ENCODE data around the gene NRG3. TPM values are rescaled to one million over a fixed set of nuclear protein-coding genes. Genes with fewer than 3 reads are reported as not detected.
A peak's percentile ranks its signal among the peaks of the same experiment; 100 is the strongest.

Gene NRG3
- 1 to 10 TPM in 3 of 6 donors, under 1 TPM in 2, not detected in 1; 0.44 to 2.7 (median 1.5) TPM for total RNA-seq

DNA sequence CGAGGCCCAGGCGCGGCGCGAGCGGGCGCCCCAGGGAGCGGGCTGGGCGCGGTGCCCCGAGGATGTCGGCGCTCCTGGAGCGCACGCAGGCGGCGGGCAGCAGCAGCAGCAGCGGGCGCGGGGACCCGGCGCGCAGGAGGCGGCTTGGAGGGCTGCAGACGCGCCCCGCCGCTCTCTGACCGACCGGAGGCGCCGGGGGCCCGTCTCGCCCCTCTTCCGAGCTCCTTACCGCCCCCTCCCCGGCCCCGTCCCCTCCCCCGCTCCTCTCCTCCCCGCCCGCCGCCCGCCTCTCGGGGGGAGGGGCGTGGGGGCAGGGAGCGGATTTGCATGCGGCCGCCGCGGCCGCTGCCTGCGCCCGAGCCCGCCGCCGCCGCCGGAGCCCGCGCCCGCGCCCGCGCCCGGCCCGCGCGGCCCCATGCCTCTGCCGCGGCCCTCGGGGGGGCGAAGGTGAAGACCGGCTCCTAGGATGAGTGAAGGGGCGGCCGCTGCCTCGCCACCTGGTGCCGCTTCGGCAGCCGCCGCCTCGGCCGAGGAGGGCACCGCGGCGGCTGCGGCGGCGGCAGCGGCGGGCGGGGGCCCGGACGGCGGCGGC lies at the start of gene NRG3:
Gene NRG3, plus strand, starts transcription at position 320 of the 592 bp plus-strand sequence.
- Histone ChIP-seq H3K36me3 (no peaks in the 10 kb centered on the region), H3K27ac (peak within 1 kb of the TSS in 1 of 4 donors; percentile 20), H3K27me3 (peaks cover 0 to 16% (median 7%) of the 10 kb centered on the region in 4 donors), H3K4me1 (peaks cover 0 to 28% (median 17%) of the 10 kb centered on the region in 4 donors), H3K4me3 (peak within 1 kb of the TSS; percentile 33 to 65 (median 55)), H3K9me3 (no peaks in the 10 kb centered on the region)
- ATAC-seq (ENCODE audit: low FRiP score in 2 of 2) (peak in 1 of 2 donors; percentile 33), DNase-seq (no peak)
- 2% methylated on average over 12 of the region's 95 CpGs; no CpG with 5 or more reads in 1 of the 2 donors for WGBS, 2 donors
- TF ChIP-seq POLR2AphosphoS5 (IDR thresholded peaks at IDR 0.05) (no peak), POLR2A (IDR thresholded peaks at IDR 0.05) (no peak), EP300 (IDR thresholded peaks at IDR 0.05) (no peak)
- TF ChIP-seq, protein P1, sequence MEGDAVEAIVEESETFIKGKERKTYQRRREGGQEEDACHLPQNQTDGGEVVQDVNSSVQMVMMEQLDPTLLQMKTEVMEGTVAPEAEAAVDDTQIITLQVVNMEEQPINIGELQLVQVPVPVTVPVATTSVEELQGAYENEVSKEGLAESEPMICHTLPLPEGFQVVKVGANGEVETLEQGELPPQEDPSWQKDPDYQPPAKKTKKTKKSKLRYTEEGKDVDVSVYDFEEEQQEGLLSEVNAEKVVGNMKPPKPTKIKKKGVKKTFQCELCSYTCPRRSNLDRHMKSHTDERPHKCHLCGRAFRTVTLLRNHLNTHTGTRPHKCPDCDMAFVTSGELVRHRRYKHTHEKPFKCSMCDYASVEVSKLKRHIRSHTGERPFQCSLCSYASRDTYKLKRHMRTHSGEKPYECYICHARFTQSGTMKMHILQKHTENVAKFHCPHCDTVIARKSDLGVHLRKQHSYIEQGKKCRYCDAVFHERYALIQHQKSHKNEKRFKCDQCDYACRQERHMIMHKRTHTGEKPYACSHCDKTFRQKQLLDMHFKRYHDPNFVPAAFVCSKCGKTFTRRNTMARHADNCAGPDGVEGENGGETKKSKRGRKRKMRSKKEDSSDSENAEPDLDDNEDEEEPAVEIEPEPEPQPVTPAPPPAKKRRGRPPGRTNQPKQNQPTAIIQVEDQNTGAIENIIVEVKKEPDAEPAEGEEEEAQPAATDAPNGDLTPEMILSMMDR (IDR thresholded peaks at IDR 0.05): no peak

- 76 to 77% methylated on average over 4 of the region's 4 CpGs for WGBS, 2 donors
Measured at GRCh38 chr10:81828251-81828650, 46.7 kb upstream of the NRG3 start.

DNA sequence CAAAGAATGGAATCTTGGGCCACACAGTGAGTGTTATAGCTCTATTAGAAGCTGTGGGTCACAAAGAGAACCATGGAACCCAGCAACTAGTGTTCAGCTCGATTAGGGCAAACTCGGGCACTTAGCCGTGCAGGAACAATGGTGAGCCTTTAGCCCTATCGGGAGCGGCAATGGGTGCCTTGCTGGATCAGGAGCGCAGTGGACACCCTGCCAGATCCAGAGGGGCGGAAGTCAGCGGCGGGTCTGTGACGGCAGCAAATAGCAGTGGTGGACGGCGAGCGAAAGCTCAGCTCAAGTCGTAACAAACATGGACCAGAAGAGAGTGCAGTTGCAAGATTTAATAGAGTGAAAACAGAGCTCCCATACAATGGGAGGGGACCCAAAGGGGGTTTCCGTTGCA lies 43.9 kb upstream of the NRG3 start:
- H3K27me3 ChIP-seq: no peaks in the 10 kb centered on the region
- H3K27ac ChIP-seq: no peak overlapping the region
- 87 to 94% methylated on average over 15 of the region's 15 CpGs for WGBS, 2 donors
- no peak overlapping the region for H3K4me3 ChIP-seq
- ATAC-seq (ENCODE audit: low FRiP score in 2 of 2): no peak
- DNase-seq: peak in 1 of 2 donors; percentile 34
- no peaks in the 10 kb centered on the region for H3K4me1 ChIP-seq
- no peaks in the 10 kb centered on the region for H3K36me3 ChIP-seq
- no peak for TF ChIP-seq POLR2A (IDR thresholded peaks at IDR 0.05)
- H3K9me3 ChIP-seq: no peaks in the 10 kb centered on the region

More at GRCh38 chr10:81828251-81828650, 46.7 kb upstream of the NRG3 start:
- ATAC-seq (ENCODE audit: low FRiP score in 2 of 2) (no peak), DNase-seq (no peak)
- H3K4me1 ChIP-seq: no peaks in the 10 kb centered on the region
- H3K9me3 ChIP-seq: no peaks in the 10 kb centered on the region
- H3K27me3 ChIP-seq: no peaks in the 10 kb centered on the region
- no peak overlapping the region for H3K4me3 ChIP-seq
- H3K27ac ChIP-seq: no peak overlapping the region
- TF ChIP-seq POLR2A (IDR thresholded peaks at IDR 0.05) (no peak), EP300 (IDR thresholded peaks at IDR 0.05) (no peak), POLR2AphosphoS5 (IDR thresholded peaks at IDR 0.05) (no peak)
- TF ChIP-seq, protein P1 (IDR thresholded peaks at IDR 0.05): no peak
- no peaks in the 10 kb centered on the region for H3K36me3 ChIP-seq

- H3K9me3 ChIP-seq: no peaks in the 10 kb centered on the region
- TF ChIP-seq EP300 (IDR thresholded peaks at IDR 0.05) (no peak), POLR2A (IDR thresholded peaks at IDR 0.05) (no peak), POLR2AphosphoS5 (IDR thresholded peaks at IDR 0.05) (no peak)
- TF ChIP-seq, protein P1 (IDR thresholded peaks at IDR 0.05): no peak
- H3K36me3 ChIP-seq: no peaks in the 10 kb centered on the region
- H3K27ac ChIP-seq: no peak overlapping the region
- no peak for ATAC-seq (ENCODE audit: low FRiP score in 2 of 2)
- H3K4me1 ChIP-seq: no peaks in the 10 kb centered on the region
- H3K4me3 ChIP-seq: no peak overlapping the region
- no peak for DNase-seq
- H3K27me3 ChIP-seq: no peaks in the 10 kb centered on the region
Measured at GRCh38 chr10:81838950-81839349, 36.0 kb upstream of the NRG3 start.

GRCh38 chr10:81843042-81843441 lies 32.0 kb upstream of the NRG3 start:
- no peak for TF ChIP-seq POLR2A (IDR thresholded peaks at IDR 0.05)
- TF ChIP-seq EP300 (IDR thresholded peaks at IDR 0.05): no peak
- TF ChIP-seq, protein P1 (IDR thresholded peaks at IDR 0.05): no peak
- no peak for TF ChIP-seq POLR2AphosphoS5 (IDR thresholded peaks at IDR 0.05)

More at GRCh38 chr10:81843042-81843441, 32.0 kb upstream of the NRG3 start:
- no peak overlapping the region for H3K4me3 ChIP-seq
- DNase-seq (no peak), ATAC-seq (ENCODE audit: low FRiP score in 2 of 2) (no peak)
- H3K4me1 ChIP-seq: no peaks in the 10 kb centered on the region
- no peaks in the 10 kb centered on the region for H3K36me3 ChIP-seq
- 66 to 74% methylated on average over 2 of the region's 2 CpGs for WGBS, 2 donors
- H3K27me3 ChIP-seq: no peaks in the 10 kb centered on the region
- no peaks in the 10 kb centered on the region for H3K9me3 ChIP-seq
- H3K27ac ChIP-seq: no peak overlapping the region

Measured in upper lobe of left lung (tissue), 6 donors.